ENCODE measurements around the gene SART3.
"Not testable (repeated sequence)": the region's sequence is repeated elsewhere in the genome, so short reads cannot be mapped to it uniquely, and the experiment has no call there.

The SART3 gene

DNA sequence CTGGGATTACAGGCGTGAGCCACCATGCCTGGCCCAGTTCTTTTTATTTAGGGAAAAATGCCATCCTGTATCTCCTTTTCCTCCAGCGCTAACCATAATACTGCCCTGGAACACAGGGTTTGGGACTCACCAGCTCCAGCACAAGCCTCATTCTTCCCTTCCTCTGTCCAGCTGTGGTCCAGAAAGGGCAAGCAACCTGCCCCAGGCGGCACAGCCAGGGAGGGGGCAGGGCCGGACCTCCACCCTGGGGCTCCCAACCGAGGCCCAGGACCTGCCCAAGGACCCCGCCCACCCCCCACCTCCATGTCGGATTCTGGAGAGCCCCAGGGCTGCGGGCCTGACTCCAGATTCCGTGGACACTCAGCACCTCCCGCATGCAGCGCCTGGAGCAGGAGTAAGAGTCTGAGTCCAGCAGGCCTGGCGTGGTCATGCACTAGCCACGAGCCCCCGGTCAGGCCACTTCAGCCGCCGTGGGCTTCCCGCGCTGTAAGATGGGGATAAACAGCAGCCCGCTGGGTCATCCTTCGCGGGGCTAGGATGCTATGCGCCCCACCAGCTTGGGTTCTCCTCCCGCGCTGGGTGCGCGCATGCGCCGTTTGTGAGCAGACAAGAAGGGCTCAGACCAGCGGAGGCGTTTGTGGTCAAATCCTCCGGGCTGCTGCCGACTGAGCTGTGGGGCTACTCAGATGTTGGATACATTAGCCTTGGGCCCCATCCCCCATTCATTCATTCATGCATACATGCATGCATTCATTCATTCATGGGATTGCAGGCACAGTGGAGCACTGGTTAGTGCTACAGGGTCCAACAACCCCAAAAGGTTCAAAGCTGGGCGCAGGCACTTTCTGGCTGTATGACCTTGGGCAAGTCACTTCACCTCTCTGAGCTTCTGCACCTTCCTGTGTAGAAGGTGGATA lies 20.6 kb upstream of the SART3 start:
- no peak for DNase-seq

DNA sequence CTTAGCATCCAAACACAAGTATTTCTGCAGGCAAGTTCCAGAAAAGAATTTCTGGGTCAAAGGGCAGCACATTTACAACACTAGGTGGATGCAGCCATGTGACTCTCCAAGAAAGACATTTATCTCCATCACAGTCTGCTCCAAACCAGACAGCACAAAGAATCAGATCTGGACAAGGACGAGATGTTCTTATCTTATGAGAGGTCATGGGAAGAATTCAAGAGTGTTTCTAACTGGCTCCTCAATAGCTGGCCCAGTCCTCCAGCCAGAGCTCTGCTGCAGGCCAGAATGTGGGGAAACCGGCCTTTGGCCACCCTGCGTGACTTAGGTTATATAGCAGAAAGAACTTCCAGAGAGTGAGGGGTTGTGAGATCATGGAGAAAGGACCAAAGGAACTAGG lies 19.6 kb upstream of the SART3 start:
- no peak for DNase-seq

DNA sequence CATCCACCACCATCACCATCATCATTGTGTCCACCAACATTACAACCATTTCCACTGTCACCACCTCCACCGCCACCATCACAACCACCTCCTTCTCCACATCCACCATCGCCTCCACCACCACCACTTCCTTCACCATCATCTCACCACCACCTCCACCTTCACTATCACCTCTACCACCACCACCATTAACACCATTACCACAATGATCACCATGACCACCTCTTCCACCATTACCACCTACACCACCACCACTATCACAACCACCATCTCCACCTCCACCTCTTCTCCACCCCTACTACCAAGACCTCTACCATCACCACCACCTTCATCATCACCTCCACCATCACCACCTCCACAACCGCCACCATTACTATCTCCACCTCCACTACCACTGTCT lies 17.8 kb upstream of the SART3 start:
- DNase-seq, result no peak

DNA sequence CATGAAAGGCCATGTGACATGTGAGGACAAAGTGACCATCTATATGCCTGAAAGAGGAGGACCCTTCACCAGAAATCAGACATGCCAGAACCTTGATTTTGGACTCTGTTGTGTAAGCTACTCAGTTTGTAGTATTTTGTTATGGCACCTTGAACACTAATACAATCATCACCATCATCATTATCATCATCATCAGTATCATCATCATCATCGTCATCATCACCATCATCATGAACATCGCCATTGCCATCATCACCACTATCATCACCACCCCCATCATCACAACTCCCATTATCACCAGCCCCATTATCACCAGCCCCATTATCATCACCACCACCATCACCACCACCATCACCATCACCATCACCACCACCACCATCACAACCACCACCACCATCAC lies 17.3 kb upstream of the SART3 start:
- DNase-seq, result no peak

DNA sequence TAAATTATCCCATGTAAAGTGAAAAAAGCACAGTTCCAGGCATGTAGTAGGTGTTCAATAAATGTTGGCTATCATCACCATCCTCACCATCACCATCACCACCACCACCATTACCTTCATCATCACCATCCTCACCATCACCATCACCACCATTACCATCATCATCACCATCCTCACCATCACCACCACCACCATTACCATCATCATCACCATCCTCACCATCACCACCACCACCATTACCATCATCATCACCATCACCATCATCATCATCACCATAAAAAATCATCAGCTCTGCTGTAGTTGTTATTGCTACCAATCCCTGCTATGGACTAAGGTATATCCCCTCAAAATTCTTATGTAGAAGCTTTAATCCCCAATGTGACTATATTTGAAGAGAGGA lies 16.5 kb upstream of the SART3 start:
- DNase-seq, result no peak

DNA sequence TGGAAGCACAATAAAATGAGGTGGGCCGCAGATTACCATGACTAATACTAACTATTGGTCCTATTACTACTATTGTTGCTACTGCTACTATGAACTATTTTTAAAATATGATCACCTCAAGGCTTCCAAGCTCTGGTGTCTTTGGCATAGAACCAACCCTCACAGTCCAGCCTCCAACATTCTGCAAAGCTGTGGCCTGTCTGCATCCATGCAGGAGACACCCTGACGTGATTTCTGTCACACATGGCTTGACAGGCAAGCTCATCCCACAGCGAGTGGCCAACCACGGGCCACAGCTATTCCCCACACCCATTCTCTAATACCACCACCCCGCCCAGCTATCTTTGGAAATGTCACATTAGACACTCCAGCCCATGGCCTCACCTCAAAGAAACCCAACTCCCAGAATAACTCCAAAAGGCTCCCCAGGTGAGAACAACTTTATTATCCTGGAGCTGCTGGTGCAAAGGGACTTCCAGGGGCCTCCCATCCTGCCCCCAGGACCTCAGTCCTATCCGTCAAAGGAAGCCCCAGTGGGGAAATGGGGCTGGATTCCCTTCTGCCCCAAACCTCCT lies 15.8 kb upstream of the SART3 start:
- no peak for DNase-seq

DNA sequence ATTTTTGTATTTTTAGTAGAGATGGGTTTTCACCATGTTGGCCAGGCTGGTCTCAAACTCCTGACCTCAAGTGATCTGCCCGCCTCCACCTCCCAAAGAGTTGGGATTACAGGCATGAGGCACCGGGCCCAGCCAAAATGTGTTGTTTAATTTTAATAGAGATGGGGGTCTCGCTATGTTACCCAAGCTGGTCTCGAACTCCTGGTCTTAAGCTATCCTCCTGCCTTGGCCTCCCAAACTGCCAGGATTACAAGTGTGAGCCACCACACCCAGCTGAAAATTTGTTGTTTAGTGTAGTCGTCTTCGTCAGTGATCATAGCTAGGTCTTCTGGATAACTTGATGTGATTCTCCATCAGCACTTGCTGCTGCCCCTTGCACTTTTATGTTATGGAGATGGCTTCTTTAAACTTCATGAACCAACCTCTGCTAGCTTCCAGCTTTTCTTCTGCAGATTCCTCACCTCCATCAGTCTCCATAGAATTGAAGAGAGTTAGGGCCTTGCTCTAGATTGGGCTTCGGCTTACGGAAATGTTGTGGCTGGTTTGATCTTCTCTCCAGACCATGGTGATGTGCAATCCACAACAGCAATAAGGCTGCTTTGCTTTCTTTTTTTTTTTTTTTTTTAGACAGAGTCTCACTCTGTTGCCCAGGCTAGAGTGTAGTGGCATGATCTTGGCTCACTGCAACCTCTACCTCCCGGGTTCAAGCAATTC lies 14.4 kb upstream of the SART3 start:
- DNase-seq, result no peak

DNA sequence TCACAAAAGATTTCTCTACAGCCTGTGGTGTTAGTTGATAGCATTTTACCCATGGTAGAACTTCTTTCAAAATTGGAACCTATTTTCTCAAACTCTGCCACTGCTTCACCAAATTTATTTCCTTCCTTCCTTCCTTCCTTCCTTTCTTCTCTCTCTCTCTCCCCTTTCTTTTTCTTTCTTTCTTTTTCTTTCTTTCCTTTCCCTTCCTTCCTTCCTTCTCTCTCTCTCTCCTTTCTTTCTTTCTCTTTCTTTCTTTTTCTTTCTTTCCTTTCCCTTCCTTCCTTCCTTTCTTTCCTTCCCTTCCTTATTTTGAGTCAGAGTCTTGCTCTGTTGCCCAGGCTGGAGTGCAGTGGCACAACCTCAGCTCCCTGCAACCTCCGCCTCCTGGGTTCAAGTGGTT lies 13.3 kb upstream of the SART3 start:
- DNase-seq, result not testable (repeated sequence)

DNA sequence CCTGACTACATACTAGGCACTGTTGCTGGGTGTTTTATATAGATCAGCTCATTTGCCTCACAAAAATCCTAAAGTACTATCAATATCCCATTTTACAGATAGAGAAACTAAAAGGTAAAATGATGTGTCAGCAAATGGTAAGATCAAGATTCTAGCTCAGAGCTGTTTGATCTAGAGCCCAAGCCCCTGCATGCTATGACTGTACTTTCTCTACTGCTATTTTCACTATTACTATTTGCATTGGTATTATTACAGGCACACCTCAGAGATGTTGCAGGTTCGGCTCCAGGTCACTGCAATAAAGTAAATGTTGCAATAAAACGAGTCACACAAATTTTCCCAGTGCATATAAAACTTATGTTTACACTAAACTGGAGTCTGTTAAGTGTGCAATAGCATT lies 12.3 kb upstream of the SART3 start:
- DNase-seq, result no peak

DNA sequence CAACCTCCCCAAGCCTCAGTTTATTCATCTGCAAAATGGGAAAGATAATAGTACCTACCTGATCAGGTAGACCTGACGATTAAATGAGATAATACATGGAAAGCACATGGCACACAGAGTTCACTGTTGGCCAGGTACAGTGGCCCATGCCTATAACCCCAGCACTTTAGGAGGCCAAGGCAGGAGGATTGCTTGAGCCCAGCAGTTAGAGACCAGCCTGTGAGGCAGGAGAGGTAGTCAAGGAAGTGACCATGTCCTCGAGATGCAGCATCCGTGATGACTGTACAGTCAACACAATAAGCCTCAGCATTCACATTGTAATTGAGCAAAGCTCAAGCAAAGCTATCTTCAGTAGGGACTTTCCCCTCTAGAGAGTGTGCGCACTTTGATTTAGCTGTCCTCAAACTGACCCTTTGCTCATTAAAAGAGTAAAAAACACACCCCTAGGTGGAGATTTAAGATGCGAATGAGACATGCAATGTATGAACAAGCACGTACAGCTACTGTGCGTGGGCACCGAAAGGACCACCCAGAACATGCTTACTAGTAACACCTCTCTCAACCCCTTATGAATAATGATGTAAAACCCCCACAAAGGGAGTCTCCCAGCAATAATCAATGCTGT lies 11.3 kb upstream of the SART3 start:
- no peak for DNase-seq

DNA sequence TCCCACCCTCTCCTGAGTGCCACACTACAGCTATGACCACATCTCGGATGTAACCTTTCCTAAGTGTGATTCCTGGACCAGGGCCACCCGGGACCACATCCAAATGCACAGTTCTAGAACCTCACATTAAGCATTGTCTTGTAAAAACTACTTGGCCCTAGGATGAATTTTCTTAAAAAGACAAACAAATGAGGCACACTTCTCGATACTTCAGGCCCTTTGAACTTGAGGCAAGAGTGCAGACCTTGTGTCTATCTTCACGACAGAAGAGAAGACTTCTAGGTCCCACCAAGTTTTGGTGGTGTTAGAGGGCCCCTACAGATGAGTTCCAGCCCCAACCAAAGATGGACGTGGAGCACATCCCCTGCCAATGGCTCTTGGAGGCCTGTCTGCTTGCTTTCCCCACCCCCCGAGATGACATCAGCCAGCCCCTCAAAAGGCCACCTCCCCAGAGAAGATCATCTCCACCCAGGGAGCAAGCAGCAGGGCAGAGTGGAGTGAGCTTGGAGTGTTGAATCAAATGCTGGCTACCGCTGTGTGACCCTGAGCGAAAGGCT lies 10.7 kb upstream of the SART3 start:
- no peak for DNase-seq

DNA sequence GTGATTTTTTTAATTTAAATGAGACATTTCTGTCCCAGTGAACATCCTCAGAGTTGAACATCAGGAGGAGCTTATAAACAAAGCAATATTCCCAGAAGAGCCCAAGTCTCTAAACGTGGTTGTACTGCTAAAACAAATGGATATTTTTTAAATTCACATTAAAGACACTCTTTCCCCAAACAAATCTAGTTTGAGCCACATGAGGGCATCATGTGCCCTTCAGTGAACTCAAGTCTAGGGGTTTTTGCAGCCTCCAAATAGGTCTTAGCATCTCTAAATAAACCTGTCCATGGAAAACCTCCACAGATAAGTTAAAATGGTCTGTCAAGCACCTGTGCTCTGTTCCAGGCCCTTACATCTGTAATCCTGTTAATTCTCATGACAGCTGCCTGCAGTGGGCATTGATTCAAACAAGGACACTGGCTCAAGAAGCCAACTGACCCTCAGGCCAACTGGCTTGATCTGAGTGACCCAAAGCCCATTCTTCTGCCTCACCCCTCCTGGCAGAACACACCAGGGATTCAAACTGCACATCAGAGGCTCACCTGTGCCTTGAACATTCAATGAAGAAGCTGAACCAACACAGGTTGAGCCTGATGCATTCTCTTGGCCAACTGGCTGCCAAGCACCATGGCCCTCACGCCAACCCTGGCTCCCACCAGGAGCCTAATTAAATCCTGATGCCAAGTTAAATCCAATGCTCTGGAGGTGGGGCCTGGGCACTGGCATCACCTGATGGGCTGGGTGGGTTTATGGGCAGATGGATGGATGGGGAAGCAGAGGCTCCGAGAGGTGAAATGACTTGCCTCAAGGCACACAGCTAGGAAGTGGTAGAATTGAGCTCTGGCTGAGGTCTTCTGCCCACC lies 10.0 kb upstream of the SART3 start:
- DNase-seq, result no peak

DNA sequence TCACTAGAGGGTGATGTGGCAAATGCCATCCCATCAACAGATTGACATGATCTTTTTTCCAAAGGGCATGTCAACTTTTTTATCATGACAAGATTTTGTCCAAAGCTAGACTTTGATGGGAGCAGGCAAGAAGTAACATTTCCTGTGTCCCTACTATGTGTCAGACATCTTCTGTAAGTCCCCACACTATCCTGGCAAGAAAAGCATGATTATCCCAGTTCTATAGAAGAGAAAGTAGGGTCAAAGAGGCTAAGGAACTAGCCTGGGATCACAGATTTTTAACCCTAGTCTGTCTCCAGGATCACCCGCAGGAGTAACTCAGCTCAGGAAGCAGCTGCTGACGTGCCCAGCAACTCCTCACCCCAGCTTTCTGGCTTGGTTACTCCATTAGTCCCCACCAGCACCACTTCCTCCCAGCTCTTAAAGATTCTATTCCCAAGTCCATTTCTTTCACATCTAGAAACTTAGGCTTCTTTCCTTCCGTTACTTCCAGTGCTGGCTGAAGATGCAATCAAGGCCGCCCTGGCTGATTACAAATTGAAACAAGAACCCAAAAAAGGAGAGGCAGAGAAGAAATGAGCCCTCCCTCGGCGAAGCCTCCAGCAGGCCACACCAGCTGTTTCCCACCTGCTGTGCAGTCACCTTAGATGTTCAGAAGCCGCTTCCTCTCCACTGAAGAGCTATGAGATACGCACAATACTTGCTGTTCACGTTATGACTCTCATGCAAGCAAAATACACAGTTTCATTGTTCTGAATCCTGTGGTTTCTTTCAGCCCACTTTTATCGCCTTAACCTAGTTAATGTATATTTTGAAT lies 7.6 kb upstream of the SART3 start:
- no peak for DNase-seq

DNA sequence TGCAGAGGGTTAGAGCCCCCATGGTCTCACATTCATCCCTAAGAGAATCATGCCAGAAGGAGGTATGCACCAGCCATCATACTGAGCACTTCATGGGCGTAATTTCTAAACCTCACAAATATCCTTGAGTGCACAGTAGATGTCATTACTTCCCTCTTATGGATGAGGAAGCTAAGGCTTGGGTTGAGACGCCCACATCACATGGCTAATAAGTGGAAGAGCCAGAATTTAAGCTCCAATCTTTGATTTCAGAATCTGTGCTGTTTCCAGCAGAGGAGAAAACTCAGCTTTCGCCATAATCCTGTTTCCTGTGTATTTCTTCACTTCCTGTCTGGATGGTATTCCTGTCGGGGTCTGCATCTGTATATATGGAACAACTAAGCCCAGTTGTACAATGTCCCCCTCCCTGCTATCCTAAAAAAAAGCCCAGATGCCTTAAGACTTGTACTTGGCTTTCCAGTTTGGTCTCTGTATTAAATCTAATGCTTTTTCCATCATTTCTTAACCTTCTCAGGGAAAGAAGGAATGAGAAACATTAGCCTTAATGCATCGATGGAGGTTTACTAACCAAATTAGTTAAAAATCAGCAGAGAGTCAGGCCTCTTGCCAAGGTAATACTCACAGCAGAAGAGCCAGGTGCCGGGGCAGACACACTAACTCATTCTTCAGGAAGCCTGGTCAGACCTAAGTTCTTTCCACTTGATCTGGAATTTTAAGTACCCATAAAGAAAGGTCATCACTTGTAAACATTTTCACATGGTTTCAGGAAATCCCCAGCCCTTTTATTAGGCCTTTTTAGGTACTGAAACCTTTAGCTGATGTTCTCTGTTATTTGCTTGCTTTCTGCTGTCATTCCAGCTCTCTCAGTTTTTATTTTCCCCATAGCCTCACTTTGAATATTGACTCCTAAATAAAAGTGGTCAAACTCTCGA lies 6.7 kb upstream of the SART3 start:
- DNase-seq, result no peak

DNA sequence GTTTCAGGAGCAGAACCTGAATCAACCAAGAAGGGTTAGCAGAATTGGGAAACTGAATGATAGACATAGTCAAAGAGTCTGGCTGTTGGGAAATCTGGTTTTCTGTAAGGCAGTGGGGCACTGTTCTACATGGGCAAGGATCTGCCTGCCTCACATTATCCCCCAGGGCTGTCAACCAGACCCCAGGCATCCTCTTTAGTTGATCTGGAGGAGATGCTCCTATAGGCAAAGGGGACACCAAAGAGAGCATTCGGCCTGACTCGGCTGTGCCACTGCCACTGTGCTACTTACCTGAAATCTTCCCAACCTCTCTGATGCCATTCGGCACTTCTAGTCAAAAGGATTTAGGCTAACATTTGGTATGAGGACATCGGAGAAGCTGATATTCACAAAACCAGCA lies 5.5 kb upstream of the SART3 start:
- DNase-seq, result no peak

DNA sequence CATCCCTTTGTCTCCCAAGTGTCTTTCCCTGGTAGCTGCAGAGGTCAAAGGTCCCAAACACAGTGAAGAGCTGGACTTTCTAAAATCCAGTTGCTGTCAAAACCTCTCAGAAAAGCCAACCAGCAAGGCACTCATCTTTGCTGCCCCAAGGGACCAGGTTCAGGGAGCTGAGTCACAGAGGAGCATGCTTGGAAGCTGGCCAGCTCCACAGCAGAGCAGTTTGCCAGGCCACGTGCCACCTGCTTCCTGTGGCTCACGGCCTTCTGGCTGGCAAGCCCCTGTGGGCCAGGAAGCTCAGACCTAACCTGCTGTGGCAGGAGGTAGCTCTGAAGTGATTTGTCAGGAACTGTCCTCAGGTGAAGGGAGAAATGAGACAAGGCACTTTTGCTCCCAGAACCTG lies 5.0 kb upstream of the SART3 start:
- no peak for DNase-seq

DNA sequence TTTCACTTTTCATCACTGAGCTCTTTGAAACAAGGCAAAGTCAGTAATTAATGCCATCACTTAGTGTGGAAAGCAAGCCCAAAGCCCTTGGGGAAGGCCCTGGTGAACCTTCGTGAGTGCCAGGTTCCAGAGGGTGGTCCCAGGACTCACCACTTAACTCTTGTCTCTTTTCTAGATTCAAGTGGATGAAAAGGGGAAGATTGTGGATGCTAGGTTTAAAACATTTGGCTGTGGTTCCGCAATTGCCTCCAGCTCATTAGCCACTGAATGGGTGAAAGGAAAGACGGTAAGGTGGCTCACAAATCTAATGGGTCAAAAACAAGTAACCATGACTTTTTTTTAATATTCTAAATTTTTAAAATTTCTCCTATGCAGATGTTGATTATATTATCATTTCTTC lies 4.2 kb upstream of the SART3 start:
- no peak for DNase-seq

DNA sequence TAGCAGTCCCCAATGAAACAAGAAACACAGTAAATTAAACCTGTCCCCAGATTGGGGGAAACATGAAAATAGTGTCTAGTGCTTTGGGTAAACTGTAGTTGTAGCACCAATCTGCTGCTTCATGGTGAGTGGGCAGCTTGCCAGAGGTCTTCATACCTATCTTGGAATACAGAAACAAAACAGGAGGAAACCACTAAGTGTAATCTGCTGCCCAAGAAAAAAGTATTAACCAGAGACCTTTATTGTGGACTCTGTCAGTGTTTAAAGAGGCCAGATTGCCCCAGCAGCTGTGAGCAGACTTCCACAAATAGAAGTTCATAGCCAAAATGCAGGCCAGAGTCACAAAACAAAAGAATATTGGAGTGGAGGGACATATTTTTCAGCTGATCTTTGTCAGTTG lies 3.8 kb upstream of the SART3 start:
- no peak for DNase-seq

DNA sequence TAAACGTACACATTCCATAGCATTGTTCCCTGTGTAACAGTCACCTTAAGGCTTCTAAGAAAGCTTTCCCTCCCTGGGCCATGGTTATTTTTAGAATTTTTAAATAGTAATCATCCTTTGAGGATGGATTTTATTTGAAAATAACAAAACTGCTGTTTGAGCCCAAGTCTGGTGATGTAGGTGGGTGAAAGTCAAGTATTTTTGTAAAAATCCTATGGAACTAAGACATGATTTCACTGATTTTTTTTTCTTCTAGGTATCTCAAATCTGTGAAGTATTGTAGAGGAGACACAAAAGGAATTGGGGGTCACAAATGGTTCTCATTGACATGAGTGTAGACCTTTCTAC lies 2.8 kb upstream of the SART3 start:
- no peak for DNase-seq

DNA sequence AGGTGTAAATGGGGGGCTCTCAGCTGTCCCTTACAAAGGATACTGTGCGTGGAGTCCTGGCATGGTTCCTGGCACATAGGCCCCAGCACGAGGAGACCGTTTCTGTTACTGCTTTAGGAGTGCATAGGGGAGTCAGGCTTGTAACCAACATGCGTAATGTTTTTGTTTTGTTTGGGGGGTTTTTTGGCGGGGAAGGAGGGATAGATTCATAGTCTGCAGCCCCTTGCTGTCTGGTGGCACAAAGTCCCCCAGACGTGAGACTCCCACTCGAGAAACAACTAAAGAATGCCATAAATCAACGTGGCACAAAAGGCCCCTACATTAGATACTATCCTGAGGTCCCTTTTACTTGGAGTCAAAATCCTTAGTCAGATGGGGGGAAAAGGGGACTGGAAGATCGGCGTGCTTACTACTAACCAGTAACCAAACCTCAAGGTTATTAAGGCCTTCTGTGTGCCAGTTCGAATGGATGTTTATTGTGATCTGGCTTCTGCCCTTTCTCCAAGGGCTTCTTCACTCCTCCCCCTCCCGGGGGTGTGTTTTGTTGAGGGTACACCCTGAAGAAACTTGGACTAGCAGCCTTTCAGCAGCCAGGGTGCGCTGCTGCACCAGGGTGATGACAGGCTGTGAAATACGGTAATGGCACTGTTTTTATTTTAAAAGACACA lies 2.3 kb upstream of the SART3 start:
- DNase-seq, result peak; percentile 79

Data from midbrain (tissue), 1 donor.